ENCODE results near the gene HOXB3.

HOXB3 gene

GRCh38 chr17:48600244-48601098 lies 10.4 kb upstream of the HOXB3 start:
- DNase-seq (ENCODE audit: low read depth in 4 of 4, low spot score in 1 of 4): no peak

GRCh38 chr17:48599354-48599753 lies 9.3 kb upstream of the HOXB3 start:
- DNase-seq (ENCODE audit: low read depth in 4 of 4, low spot score in 1 of 4): no peak

- no peak for DNase-seq (ENCODE audit: low read depth in 4 of 4, low spot score in 1 of 4)
Measured at GRCh38 chr17:48598736-48599135, 8.7 kb upstream of the HOXB3 start.

- no peak for DNase-seq (ENCODE audit: low read depth in 4 of 4, low spot score in 1 of 4)
Measured at GRCh38 chr17:48597778-48598631, 8.0 kb upstream of the HOXB3 start.

- no peak for DNase-seq (ENCODE audit: low read depth in 4 of 4, low spot score in 1 of 4)
Measured at GRCh38 chr17:48597528-48597777, 7.4 kb upstream of the HOXB3 start.

GRCh38 chr17:48596735-48597527 lies 6.9 kb upstream of the HOXB3 start:
- no peak for DNase-seq (ENCODE audit: low read depth in 4 of 4, low spot score in 1 of 4)

GRCh38 chr17:48596000-48596734 lies 6.1 kb upstream of the HOXB3 start:
- no peak for DNase-seq (ENCODE audit: low read depth in 4 of 4, low spot score in 1 of 4)

GRCh38 chr17:48595278-48595999 lies 5.4 kb upstream of the HOXB3 start:
- no peak for DNase-seq (ENCODE audit: low read depth in 4 of 4, low spot score in 1 of 4)

- no peak for DNase-seq (ENCODE audit: low read depth in 4 of 4, low spot score in 1 of 4)
Measured at GRCh38 chr17:48594538-48595277, 4.7 kb upstream of the HOXB3 start.

GRCh38 chr17:48593840-48594537 lies 3.9 kb upstream of the HOXB3 start:
- peak; percentile 62 to 74 (median 66) for DNase-seq (ENCODE audit: low read depth in 4 of 4, low spot score in 1 of 4)

- DNase-seq (ENCODE audit: low read depth in 4 of 4, low spot score in 1 of 4): no peak
Measured at GRCh38 chr17:48593126-48593829, 3.2 kb upstream of the HOXB3 start, which contains the start of gene HOXB5. HOXB5 (minus strand) TSS chr17:48593779; CDS start chr17:48593682, 97 bp downstream.

GRCh38 chr17:48592577-48592976 lies 2.5 kb upstream of the HOXB3 start:
- DNase-seq (ENCODE audit: low read depth in 4 of 4, low spot score in 1 of 4): no peak

GRCh38 chr17:48592057-48592514 lies 2.0 kb upstream of the HOXB3 start:
- DNase-seq (ENCODE audit: low read depth in 4 of 4, low spot score in 1 of 4): no peak

GRCh38 chr17:48591255-48592056 lies 1.4 kb upstream of the HOXB3 start:
- no peak for DNase-seq (ENCODE audit: low read depth in 4 of 4, low spot score in 1 of 4)

- no peak for DNase-seq (ENCODE audit: low read depth in 4 of 4, low spot score in 1 of 4)
Measured at GRCh38 chr17:48590607-48591161, 643 bp upstream of the HOXB3 start.

GRCh38 chr17:48589060-48589830 lies 796 bp downstream of the HOXB3 start:
- DNase-seq (ENCODE audit: low read depth in 4 of 4, low spot score in 1 of 4): no peak
